IPS-18a (cell line): ENCODE measurements around the gene GLDN.
A peak's percentile ranks its signal among the peaks of the same experiment; 100 is the strongest.

Experiments used
- H3K27ac ChIP-seq: one replicate; pipeline ENCODE4 v1.5.1; 2013; ENCODE audit warnings: low read length
- H3K27me3 ChIP-seq: one replicate; pipeline ENCODE4 v1.6.1; 2013; ENCODE audit warnings: mild to moderate bottlenecking, low read length; ENCODE audit not compliant: control insufficient read depth, insufficient read depth
- H3K36me3 ChIP-seq: one replicate; pipeline ENCODE4 v1.6.1; 2013; ENCODE audit warnings: low read depth, low read length; ENCODE audit not compliant: control insufficient read depth
- H3K4me1 ChIP-seq: one replicate; pipeline ENCODE4 v1.6.1; 2013; ENCODE audit warnings: low read depth, low read length; ENCODE audit not compliant: control insufficient read depth
- H3K4me3 ChIP-seq: one replicate; pipeline ENCODE4 v1.5.1; 2013; ENCODE audit warnings: low read length
- H3K9ac ChIP-seq: one replicate; pipeline ENCODE4 v1.6.1; 2013; ENCODE audit warnings: mild to moderate bottlenecking, low read length, moderate library complexity
- H3K9me3 ChIP-seq: one replicate; pipeline ENCODE4 v1.6.1; 2013; ENCODE audit warnings: low read depth, low read length; ENCODE audit not compliant: control insufficient read depth

The GLDN gene

DNA sequence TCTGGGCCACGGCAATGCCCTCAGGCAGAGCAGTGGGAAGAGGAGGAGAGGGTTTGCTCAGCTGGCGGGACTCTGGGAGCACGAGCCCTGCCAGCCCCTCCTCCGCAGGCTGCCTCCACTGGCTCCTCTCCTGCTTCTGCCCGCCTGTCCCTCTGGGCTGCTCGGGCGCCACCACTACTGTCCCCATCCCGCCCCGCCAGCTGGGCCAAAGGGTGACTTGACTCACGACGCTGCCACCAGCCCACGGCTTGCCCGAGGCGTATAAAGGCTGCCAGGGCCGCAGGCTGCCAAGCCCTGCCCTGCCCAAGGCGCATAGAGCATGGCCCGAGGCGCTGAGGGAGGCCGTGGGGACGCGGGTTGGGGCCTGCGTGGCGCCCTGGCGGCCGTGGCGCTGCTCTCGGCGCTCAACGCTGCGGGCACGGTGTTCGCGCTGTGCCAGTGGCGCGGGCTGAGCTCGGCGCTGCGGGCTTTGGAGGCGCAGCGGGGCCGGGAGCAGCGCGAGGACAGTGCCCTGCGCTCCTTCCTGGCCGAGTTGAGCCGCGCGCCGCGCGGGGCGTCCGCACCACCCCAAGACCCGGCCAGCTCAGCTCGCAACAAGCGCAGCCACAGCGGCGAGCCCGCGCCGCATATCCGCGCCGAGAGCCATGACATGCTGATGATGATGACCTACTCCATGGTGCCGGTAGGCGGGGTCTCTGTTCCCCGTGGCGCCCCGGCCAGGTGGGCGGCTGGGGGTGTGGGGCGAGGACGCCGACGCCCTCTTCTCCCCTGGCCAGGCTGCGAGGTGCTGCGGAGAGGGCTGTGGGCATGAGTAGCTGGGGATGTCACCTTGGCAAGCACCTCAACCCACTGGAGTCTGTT is at the start of gene GLDN:
TSS of gene GLDN (plus strand) at position 290 of the 861 bp plus-strand sequence. CDS start at position 320, 30 bp downstream.
- no peaks in the 10 kb centered on the region for H3K9me3 ChIP-seq
- peaks cover 48% of the 10 kb centered on the region for H3K27me3 ChIP-seq
- H3K9ac ChIP-seq = no peak within 1 kb of the TSS
- H3K4me3 ChIP-seq = peak within 1 kb of the TSS; percentile 53
- no peaks in the 10 kb centered on the region for H3K36me3 ChIP-seq
- no peaks in the 10 kb centered on the region for H3K4me1 ChIP-seq
- no peak within 1 kb of the TSS for H3K27ac ChIP-seq

DNA sequence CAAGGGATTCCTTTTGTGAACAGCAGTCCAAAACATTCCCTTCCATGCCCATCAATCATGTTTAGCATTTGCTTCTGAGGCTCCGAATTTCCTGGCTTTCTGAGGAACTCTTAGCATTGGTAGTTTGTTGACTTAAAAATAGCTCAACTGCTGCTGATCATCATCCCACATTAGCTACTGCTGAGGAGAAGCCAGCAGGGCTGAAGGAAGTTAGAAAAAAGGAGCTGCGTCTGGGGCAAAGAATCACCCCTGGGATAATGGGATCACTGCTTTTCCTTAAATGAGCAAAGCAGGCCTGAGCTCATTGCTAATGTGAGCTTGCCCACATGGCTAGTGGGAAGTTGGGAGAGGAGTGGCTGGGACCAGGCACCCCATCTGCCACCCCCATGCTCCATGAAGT is 42.8 kb upstream of the GLDN start:
- Histone ChIP-seq H3K27me3 (no peaks in the 10 kb centered on the region), H3K9me3 (no peaks in the 10 kb centered on the region), H3K36me3 (no peaks in the 10 kb centered on the region), H3K27ac (no peak overlapping the region), H3K9ac (no peak overlapping the region), H3K4me3 (no peak overlapping the region), H3K4me1 (no peaks in the 10 kb centered on the region)

DNA sequence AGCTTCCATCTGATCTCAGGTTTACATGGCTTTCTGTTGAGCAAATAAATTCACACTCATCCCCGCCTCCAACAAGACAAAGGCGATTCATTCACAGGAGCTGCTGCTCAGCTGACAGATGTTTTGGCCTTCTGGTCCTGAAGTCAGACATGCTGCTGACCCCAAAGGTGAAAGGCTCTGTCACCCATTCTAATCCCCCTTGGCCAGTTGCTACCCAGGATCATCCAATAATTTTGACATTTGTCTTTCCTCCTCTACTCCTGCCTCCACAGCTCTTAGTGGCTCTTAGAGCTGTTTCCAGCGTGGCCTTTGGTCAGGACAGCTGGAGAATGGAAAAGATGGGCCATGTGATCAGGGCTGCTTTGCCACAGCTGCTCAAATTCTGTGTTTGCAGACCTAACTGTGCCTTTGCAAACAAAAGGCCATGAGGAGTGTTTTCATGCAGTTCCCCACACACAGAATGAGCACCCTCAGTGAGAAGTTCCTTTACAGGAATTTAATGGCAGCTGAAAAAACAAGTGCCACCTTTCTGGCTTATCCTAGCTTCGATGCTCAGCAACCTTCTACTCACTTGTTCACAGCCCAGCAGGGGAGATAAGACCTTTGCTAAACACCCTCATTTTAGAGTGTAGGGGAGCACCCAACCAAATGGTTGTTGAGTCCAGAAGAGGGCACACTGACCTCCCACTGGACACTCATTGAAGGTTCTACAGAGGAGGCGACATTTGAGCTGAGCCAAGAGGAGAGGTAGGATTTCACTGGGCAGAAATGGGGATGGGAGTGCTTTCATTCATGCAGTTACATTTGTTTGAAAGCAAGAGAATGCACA is 42.1 kb upstream of the GLDN start:
- no peak overlapping the region for H3K9ac ChIP-seq
- no peaks in the 10 kb centered on the region for H3K9me3 ChIP-seq
- H3K27me3 ChIP-seq = no peaks in the 10 kb centered on the region
- no peaks in the 10 kb centered on the region for H3K4me1 ChIP-seq
- no peaks in the 10 kb centered on the region for H3K36me3 ChIP-seq
- no peak overlapping the region for H3K4me3 ChIP-seq
- H3K27ac ChIP-seq = no peak overlapping the region

DNA sequence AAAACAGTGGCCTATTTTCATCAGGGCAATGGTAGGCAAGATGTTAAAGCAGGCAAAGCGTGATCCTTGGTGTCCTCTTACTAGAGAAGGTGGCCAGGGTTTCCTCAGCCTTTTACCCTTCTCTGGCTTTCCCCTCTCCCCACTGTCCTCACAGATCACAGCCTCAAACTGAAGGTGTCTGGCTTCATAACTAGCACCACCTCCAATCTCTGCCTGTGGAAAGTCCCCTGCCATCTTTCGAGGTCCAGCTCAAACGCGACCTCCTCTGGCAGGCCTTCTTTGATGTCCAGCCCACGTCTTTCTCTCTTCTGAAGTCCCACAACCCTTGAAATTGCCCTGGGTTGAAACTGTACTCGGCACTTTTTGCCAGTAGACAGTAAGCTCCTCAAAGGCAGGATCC is 39.0 kb upstream of the GLDN start:
- Histone ChIP-seq H3K4me1 (no peaks in the 10 kb centered on the region), H3K9ac (no peak overlapping the region), H3K36me3 (no peaks in the 10 kb centered on the region), H3K27ac (no peak overlapping the region), H3K9me3 (no peaks in the 10 kb centered on the region), H3K4me3 (no peak overlapping the region), H3K27me3 (no peaks in the 10 kb centered on the region)

DNA sequence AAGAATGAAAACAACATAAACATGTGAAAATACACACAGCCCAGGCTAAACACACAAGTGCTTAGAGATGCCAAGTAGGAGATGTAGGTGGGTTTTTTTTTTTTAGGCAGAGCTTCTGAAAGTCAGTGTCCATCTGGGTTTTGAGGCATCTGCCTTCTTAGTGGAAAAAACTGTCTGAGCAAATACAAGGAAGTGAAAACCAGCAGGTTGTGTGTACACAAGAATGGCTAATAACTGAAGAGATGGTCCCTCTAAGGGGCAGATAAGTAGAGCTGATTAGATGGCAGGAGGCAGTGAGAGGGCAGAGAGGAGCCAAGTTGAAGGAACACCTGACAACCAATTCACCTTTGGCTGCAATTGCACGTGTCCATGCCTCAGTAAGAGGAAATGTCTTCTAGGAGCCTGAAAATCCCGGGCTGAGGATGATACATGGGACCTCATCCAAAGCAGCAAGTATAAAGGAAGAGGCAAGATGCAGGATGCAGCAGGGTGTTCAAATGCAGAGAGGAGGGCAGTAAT is 37.9 kb upstream of the GLDN start:
- no peak overlapping the region for H3K27ac ChIP-seq
- no peaks in the 10 kb centered on the region for H3K4me1 ChIP-seq
- H3K4me3 ChIP-seq = no peak overlapping the region
- no peaks in the 10 kb centered on the region for H3K27me3 ChIP-seq
- H3K9me3 ChIP-seq = no peaks in the 10 kb centered on the region
- H3K9ac ChIP-seq = no peak overlapping the region
- no peaks in the 10 kb centered on the region for H3K36me3 ChIP-seq

GRCh38 chr15:51307325-51307724 is 34.1 kb upstream of the GLDN start:
- Histone ChIP-seq H3K27ac (no peak overlapping the region), H3K4me1 (no peaks in the 10 kb centered on the region), H3K9ac (no peak overlapping the region), H3K27me3 (no peaks in the 10 kb centered on the region), H3K4me3 (no peak overlapping the region), H3K36me3 (no peaks in the 10 kb centered on the region), H3K9me3 (no peaks in the 10 kb centered on the region)

GRCh38 chr15:51307811-51308210 is 33.6 kb upstream of the GLDN start:
- Histone ChIP-seq H3K9me3 (no peaks in the 10 kb centered on the region), H3K27ac (no peak overlapping the region), H3K36me3 (no peaks in the 10 kb centered on the region), H3K4me3 (no peak overlapping the region), H3K4me1 (no peaks in the 10 kb centered on the region), H3K27me3 (no peaks in the 10 kb centered on the region), H3K9ac (no peak overlapping the region)

GRCh38 chr15:51310064-51310463 is 31.4 kb upstream of the GLDN start:
- Histone ChIP-seq H3K27me3 (no peaks in the 10 kb centered on the region), H3K4me3 (no peak overlapping the region), H3K27ac (no peak overlapping the region), H3K9me3 (no peaks in the 10 kb centered on the region), H3K9ac (no peak overlapping the region), H3K4me1 (no peaks in the 10 kb centered on the region), H3K36me3 (no peaks in the 10 kb centered on the region)

DNA sequence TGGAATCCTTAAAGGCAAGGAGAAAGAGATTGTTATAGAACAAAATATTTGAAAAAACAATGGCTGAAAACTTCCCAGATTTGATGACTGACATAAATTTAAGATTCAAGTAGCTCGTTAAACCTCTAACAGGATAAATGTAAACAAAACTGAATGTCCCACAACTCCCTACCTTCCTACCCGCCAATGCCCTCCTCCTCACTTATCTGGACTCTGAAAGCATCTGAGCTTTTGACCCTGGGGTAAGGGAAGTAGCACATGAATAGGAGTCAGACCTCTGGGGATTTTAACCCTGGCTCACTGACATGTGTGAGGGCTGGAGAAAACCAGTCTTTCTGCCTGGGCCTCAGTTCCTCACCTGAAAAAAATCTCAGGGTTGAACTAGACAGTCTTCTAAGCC is 29.9 kb upstream of the GLDN start:
- Histone ChIP-seq H3K9me3 (no peaks in the 10 kb centered on the region), H3K4me1 (no peaks in the 10 kb centered on the region), H3K27me3 (no peaks in the 10 kb centered on the region), H3K4me3 (no peak overlapping the region), H3K9ac (no peak overlapping the region), H3K36me3 (no peaks in the 10 kb centered on the region), H3K27ac (no peak overlapping the region)

GRCh38 chr15:51312166-51313073 is 29.0 kb upstream of the GLDN start:
- no peaks in the 10 kb centered on the region for H3K27me3 ChIP-seq
- H3K36me3 ChIP-seq = no peaks in the 10 kb centered on the region
- no peak overlapping the region for H3K27ac ChIP-seq
- no peaks in the 10 kb centered on the region for H3K9me3 ChIP-seq
- H3K9ac ChIP-seq = no peak overlapping the region
- H3K4me3 ChIP-seq = no peak overlapping the region
- H3K4me1 ChIP-seq = no peaks in the 10 kb centered on the region

- H3K36me3 ChIP-seq = no peaks in the 10 kb centered on the region
- no peaks in the 10 kb centered on the region for H3K27me3 ChIP-seq
- H3K27ac ChIP-seq = no peak overlapping the region
- H3K4me1 ChIP-seq = no peaks in the 10 kb centered on the region
- no peak overlapping the region for H3K9ac ChIP-seq
- no peaks in the 10 kb centered on the region for H3K9me3 ChIP-seq
- no peak overlapping the region for H3K4me3 ChIP-seq
Measured at GRCh38 chr15:51313074-51313393, 28.4 kb upstream of the GLDN start.
